Stimulated activated effector memory CD8-positive, alpha-beta T cell treated with anti-CD3 and anti-CD28 coated beads, Interleukin-12 subunit alpha, Interleukin-12 subunit beta, amount 100 ng/mL, for 72 hours (primary cell): Measurements from ENCODE around the gene STX16.

Experiments used
- ATAC-seq: fragments of 150-1000 bp; cut with Tn5 transposase; 2 replicates; pipeline ENCODE4 v1.10.0; 2021
- DNase-seq, 2 donors: peaks; one replicate each; pipeline ENCODE4 v3.0.0; 2021 to 2022; ENCODE audit warnings: low spot score in 2 of 2
- H3K27ac Mint-ChIP-seq: one replicate; pipeline ENCODE4 v1.8.0; 2022; ENCODE audit warnings: mild to moderate bottlenecking, mixed read lengths
- H3K36me3 Mint-ChIP-seq: one replicate; pipeline ENCODE4 v1.8.0; 2022; ENCODE audit warnings: mild to moderate bottlenecking, mixed read lengths
- H3K4me1 Mint-ChIP-seq: one replicate; pipeline ENCODE4 v1.8.0; 2022; ENCODE audit warnings: mixed read lengths
- H3K4me3 Mint-ChIP-seq: one replicate; pipeline ENCODE4 v1.8.0; 2022; ENCODE audit warnings: mild to moderate bottlenecking, mixed read lengths
- H3K9me3 Mint-ChIP-seq: one replicate; pipeline ENCODE4 v1.8.0; 2022; ENCODE audit warnings: mixed read lengths

STX16 gene

GRCh38 chr20:58613061-58613854, 37.8 kb upstream of the STX16 start:
- H3K4me1 Mint-ChIP-seq = no peaks in the 10 kb centered on the region
- no peak overlapping the region for H3K4me3 Mint-ChIP-seq
- no peaks in the 10 kb centered on the region for H3K36me3 Mint-ChIP-seq
- ATAC-seq (no peak), DNase-seq (no peak)
- no peak overlapping the region for H3K27ac Mint-ChIP-seq
- peaks cover 3% of the 10 kb centered on the region for H3K9me3 Mint-ChIP-seq

GRCh38 chr20:58614366-58614765, 36.7 kb upstream of the STX16 start:
- no peak overlapping the region for H3K27ac Mint-ChIP-seq
- DNase-seq (no peak), ATAC-seq (no peak)
- no peaks in the 10 kb centered on the region for H3K36me3 Mint-ChIP-seq
- no peaks in the 10 kb centered on the region for H3K4me1 Mint-ChIP-seq
- peaks cover 3% of the 10 kb centered on the region for H3K9me3 Mint-ChIP-seq
- H3K4me3 Mint-ChIP-seq = no peak overlapping the region

GRCh38 chr20:58614984-58615760, 35.9 kb upstream of the STX16 start:
- Mint-ChIP-seq H3K36me3 (no peaks in the 10 kb centered on the region), H3K27ac (no peak overlapping the region)

GRCh38 chr20:58616411-58616810, 34.7 kb upstream of the STX16 start:
- no peak for ATAC-seq
- Mint-ChIP-seq H3K4me3 (no peak overlapping the region), H3K4me1 (no peaks in the 10 kb centered on the region), H3K36me3 (no peaks in the 10 kb centered on the region), H3K27ac (no peak overlapping the region), H3K9me3 (peaks cover 3% of the 10 kb centered on the region)
- no peak for DNase-seq

More at GRCh38 chr20:58614984-58615760, 35.9 kb upstream of the STX16 start:
- Mint-ChIP-seq H3K9me3 (peaks cover 3% of the 10 kb centered on the region), H3K4me3 (no peak overlapping the region), H3K4me1 (no peaks in the 10 kb centered on the region)
- DNase-seq = no peak
- ATAC-seq = no peak

- H3K4me1 Mint-ChIP-seq = no peaks in the 10 kb centered on the region
- H3K9me3 Mint-ChIP-seq = peaks cover 3% of the 10 kb centered on the region
- no peak overlapping the region for H3K4me3 Mint-ChIP-seq
- H3K27ac Mint-ChIP-seq = no peak overlapping the region
- ATAC-seq (no peak), DNase-seq (no peak)
- no peaks in the 10 kb centered on the region for H3K36me3 Mint-ChIP-seq
Measured at GRCh38 chr20:58617158-58617557, 33.9 kb upstream of the STX16 start.

- Mint-ChIP-seq H3K36me3 (no peaks in the 10 kb centered on the region), H3K4me3 (no peak overlapping the region), H3K9me3 (peaks cover 3% of the 10 kb centered on the region), H3K27ac (no peak overlapping the region), H3K4me1 (no peaks in the 10 kb centered on the region)
- DNase-seq (no peak), ATAC-seq (no peak)
Measured at GRCh38 chr20:58618351-58619076, 32.6 kb upstream of the STX16 start.

GRCh38 chr20:58619077-58619863, 31.8 kb upstream of the STX16 start:
- no peaks in the 10 kb centered on the region for H3K4me1 Mint-ChIP-seq
- H3K27ac Mint-ChIP-seq = no peak overlapping the region
- ATAC-seq (no peak), DNase-seq (no peak)
- H3K36me3 Mint-ChIP-seq = no peaks in the 10 kb centered on the region
- no peak overlapping the region for H3K4me3 Mint-ChIP-seq
- H3K9me3 Mint-ChIP-seq = peaks cover 3% of the 10 kb centered on the region

- Mint-ChIP-seq H3K4me1 (no peaks in the 10 kb centered on the region), H3K4me3 (no peak overlapping the region), H3K9me3 (peaks cover 3% of the 10 kb centered on the region), H3K36me3 (no peaks in the 10 kb centered on the region), H3K27ac (no peak overlapping the region)
- DNase-seq = no peak
- no peak for ATAC-seq
Measured at GRCh38 chr20:58619864-58620431, 31.1 kb upstream of the STX16 start.

- peaks cover 7% of the 10 kb centered on the region for H3K4me1 Mint-ChIP-seq
- ATAC-seq = no peak
- no peak for DNase-seq
- H3K27ac Mint-ChIP-seq = no peak overlapping the region
- H3K36me3 Mint-ChIP-seq = no peaks in the 10 kb centered on the region
- H3K9me3 Mint-ChIP-seq = peaks cover 3% of the 10 kb centered on the region
- H3K4me3 Mint-ChIP-seq = no peak overlapping the region
Measured at GRCh38 chr20:58621906-58622548, 29.1 kb upstream of the STX16 start.

- no peak for DNase-seq
- Mint-ChIP-seq H3K4me1 (peaks cover 8% of the 10 kb centered on the region), H3K36me3 (no peaks in the 10 kb centered on the region), H3K9me3 (no peaks in the 10 kb centered on the region), H3K27ac (no peak overlapping the region), H3K4me3 (no peak overlapping the region)
- ATAC-seq = no peak
Measured at GRCh38 chr20:58622671-58623578, 28.2 kb upstream of the STX16 start.

GRCh38 chr20:58623579-58624473, 27.3 kb upstream of the STX16 start:
- no peaks in the 10 kb centered on the region for H3K36me3 Mint-ChIP-seq
- H3K27ac Mint-ChIP-seq = no peak overlapping the region
- no peaks in the 10 kb centered on the region for H3K9me3 Mint-ChIP-seq
- no peak overlapping the region for H3K4me3 Mint-ChIP-seq
- peaks cover 8% of the 10 kb centered on the region for H3K4me1 Mint-ChIP-seq
- ATAC-seq (no peak), DNase-seq (no peak)

GRCh38 chr20:58624687-58625086, 26.4 kb upstream of the STX16 start:
- no peak overlapping the region for H3K4me3 Mint-ChIP-seq
- no peaks in the 10 kb centered on the region for H3K36me3 Mint-ChIP-seq
- H3K4me1 Mint-ChIP-seq = peaks cover 8% of the 10 kb centered on the region
- DNase-seq (no peak), ATAC-seq (no peak)
- H3K27ac Mint-ChIP-seq = no peak overlapping the region
- no peaks in the 10 kb centered on the region for H3K9me3 Mint-ChIP-seq

GRCh38 chr20:58625585-58625984, 25.5 kb upstream of the STX16 start:
- H3K9me3 Mint-ChIP-seq = no peaks in the 10 kb centered on the region
- no peak overlapping the region for H3K27ac Mint-ChIP-seq
- ATAC-seq (no peak), DNase-seq (no peak)
- no peak overlapping the region for H3K4me3 Mint-ChIP-seq
- H3K36me3 Mint-ChIP-seq = no peaks in the 10 kb centered on the region
- H3K4me1 Mint-ChIP-seq = peaks cover 8% of the 10 kb centered on the region
